Vagina (tissue), 2 donors: ENCODE data around the gene APOC3. TPM values are rescaled to one million over a fixed set of nuclear protein-coding genes. Genes with fewer than 3 reads are reported as not detected.

ENCODE experiments used
- DNase-seq, 2 donors: peaks; one replicate each; pipeline ENCODE4 v3.0.0-alpha.2; 2017; ENCODE audit errors: extremely low spot score in 2 of 2
- H3K27ac ChIP-seq: fragments of 200-600 bp; sonication (generic); one replicate; pipeline ENCODE4 v1.5.1; 2019
- H3K27me3 ChIP-seq: fragments of 200-600 bp; sonication (generic); one replicate; pipeline ENCODE4 v1.5.1; 2019
- H3K36me3 ChIP-seq, 2 donors: fragments of 200-600 bp; sonication (generic); one replicate each; pipeline ENCODE4 v1.5.1; 2017 to 2019
- H3K4me1 ChIP-seq: fragments of 200-600 bp; sonication (generic); one replicate; pipeline ENCODE4 v1.5.1; 2019
- H3K4me3 ChIP-seq, 2 donors: fragments of 200-600 bp; sonication (generic); 1 replicate in 1 of 2; 2 replicates in 1 of 2; pipeline ENCODE4 v1.5.1; 2016 to 2019
- H3K9me3 ChIP-seq: fragments of 200-600 bp; sonication (generic); one replicate; pipeline ENCODE4 v1.5.1; 2019
- POLR2A ChIP-seq, 2 donors: fragments of 450-650 bp; IDR thresholded peaks; one replicate each; pipeline ENCODE4 v1.6.1; 2017; ENCODE audit warnings: antibody characterized with exemption in 2 of 2, mild to moderate bottlenecking in 2 of 2, moderate library complexity in 2 of 2
- POLR2AphosphoS5 ChIP-seq, 2 donors: sonication (generic); formaldehyde crosslinking; IDR thresholded peaks; one replicate each; pipeline ENCODE4 v1.9.0; 2017; ENCODE audit warnings: antibody characterized with exemption in 2 of 2, mild to moderate bottlenecking in 2 of 2, low read depth in 1 of 2; ENCODE audit not compliant: insufficient read depth in 1 of 2
- intact Hi-C: fragments of 100-400 bp; cut with DNase I; formaldehyde crosslinking; loops from one replicate; pipeline ENCODE4 v1.15.1; 2023
- total RNA-seq: library from RNA; depleted of rRNA; stranded (reverse); fragments of >200 nt; gene quantifications from one replicate; pipeline ENCODE4 v1.2.3, GENCODE V29; 2016
- TF ChIP-seq, protein P1 (sequence below), 3 experiments: fragments of 450-650 bp in 2 of 3; fragments of 200-600 bp in 1 of 3; sonication (generic) in 1 of 3; IDR thresholded peaks; one replicate each; pipeline ENCODE4 v1.5.1; 2017 to 2019; ENCODE audit warnings: antibody characterized with exemption in 3 of 3, mild to moderate bottlenecking in 2 of 3, moderate library complexity in 2 of 3

Gene APOC3
- total RNA-seq, 1 donor from 2014 or later = not detected

DNA sequence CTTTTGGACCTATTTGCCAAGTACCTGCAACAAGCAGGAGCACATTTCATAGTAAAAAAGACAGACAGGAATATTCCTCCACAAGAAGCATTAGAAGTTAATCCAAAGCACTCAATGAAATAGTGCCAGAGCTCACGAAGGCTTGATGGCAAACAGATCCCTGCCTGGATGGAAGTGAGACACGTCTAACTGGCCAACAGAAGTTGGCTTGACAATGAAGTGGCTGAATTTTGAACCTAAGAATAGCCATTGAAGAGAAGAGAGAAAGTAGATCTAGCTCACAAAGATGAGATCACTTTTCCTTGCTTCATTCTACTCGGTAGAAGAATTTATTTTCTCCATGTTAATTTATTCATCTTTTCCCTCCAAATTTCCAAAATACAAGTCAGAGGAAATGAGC, 38.4 kb downstream of the APOC3 start:
- no peak overlapping the region for H3K4me3 ChIP-seq
- peaks cover 0 to 71% of the 10 kb centered on the region in 2 donors for H3K36me3 ChIP-seq
- H3K27ac ChIP-seq = no peak overlapping the region
- no peaks in the 10 kb centered on the region for H3K4me1 ChIP-seq
- DNase-seq = no peak
- TF ChIP-seq POLR2AphosphoS5 (IDR thresholded peaks at IDR 0.05; ENCODE audit: insufficient read depth in 1 of 2, low read depth in 1 of 2) (no peak), POLR2A (IDR thresholded peaks at IDR 0.05) (no peak)
- TF ChIP-seq, protein P1, sequence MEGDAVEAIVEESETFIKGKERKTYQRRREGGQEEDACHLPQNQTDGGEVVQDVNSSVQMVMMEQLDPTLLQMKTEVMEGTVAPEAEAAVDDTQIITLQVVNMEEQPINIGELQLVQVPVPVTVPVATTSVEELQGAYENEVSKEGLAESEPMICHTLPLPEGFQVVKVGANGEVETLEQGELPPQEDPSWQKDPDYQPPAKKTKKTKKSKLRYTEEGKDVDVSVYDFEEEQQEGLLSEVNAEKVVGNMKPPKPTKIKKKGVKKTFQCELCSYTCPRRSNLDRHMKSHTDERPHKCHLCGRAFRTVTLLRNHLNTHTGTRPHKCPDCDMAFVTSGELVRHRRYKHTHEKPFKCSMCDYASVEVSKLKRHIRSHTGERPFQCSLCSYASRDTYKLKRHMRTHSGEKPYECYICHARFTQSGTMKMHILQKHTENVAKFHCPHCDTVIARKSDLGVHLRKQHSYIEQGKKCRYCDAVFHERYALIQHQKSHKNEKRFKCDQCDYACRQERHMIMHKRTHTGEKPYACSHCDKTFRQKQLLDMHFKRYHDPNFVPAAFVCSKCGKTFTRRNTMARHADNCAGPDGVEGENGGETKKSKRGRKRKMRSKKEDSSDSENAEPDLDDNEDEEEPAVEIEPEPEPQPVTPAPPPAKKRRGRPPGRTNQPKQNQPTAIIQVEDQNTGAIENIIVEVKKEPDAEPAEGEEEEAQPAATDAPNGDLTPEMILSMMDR (IDR thresholded peaks at IDR 0.05) = no peak
- no peaks in the 10 kb centered on the region for H3K9me3 ChIP-seq
- H3K27me3 ChIP-seq = no peaks in the 10 kb centered on the region
- intact Hi-C loops = no loop called here

DNA sequence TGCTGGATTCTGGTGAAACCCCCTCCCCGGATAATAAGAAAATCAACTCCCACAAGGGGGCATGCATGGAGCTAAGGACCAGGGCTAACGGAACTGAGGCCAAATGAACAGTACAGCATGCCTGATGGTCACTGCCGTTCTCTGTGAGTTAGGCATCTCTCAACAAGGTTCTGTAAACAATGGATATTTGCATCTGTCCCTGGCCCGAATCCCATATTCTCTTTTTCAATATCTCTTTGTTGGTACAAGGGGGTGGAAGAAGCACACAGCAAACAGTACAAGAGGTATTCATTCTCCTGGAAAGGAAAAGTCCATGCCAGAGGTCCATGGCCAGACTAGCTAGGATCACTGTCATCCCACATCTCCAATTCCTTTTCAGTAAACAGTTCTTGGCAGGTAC, 39.9 kb downstream of the APOC3 start:
- Histone ChIP-seq H3K27me3 (no peaks in the 10 kb centered on the region), H3K27ac (no peak overlapping the region), H3K4me3 (no peak overlapping the region), H3K4me1 (no peaks in the 10 kb centered on the region), H3K36me3 (peaks cover 0 to 66% of the 10 kb centered on the region in 2 donors), H3K9me3 (no peaks in the 10 kb centered on the region)
- intact Hi-C loops = no loop called here
- TF ChIP-seq POLR2A (IDR thresholded peaks at IDR 0.05) (no peak), POLR2AphosphoS5 (IDR thresholded peaks at IDR 0.05; ENCODE audit: insufficient read depth in 1 of 2, low read depth in 1 of 2) (no peak)
- TF ChIP-seq, protein P1 (IDR thresholded peaks at IDR 0.05) = no peak
- DNase-seq = no peak

DNA sequence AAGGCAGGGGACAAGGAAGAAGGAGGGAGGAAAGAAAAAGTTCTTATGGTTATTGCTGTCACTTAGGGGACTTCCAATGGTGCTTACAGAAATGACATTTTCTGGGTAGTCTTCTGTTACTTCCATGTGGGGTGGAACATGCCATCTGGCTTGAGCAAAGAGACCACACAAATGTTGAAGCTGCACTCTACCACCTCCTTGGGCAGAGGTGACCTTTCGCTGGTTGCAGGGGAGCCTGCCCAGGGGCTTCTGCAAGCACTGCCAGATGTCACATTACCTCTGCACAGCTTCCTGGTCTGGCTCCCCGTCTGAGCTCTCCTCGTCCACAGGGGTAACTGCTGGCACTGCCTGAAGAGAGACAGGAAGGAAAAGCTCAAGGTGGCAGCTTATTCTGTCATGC, 40.3 kb downstream of the APOC3 start:
- Histone ChIP-seq H3K4me1 (no peaks in the 10 kb centered on the region), H3K27me3 (no peaks in the 10 kb centered on the region), H3K27ac (no peak overlapping the region), H3K9me3 (no peaks in the 10 kb centered on the region), H3K4me3 (no peak overlapping the region), H3K36me3 (peaks cover 0 to 61% of the 10 kb centered on the region in 2 donors)
- TF ChIP-seq, protein P1 (IDR thresholded peaks at IDR 0.05) = no peak
- TF ChIP-seq POLR2A (IDR thresholded peaks at IDR 0.05) (no peak), POLR2AphosphoS5 (IDR thresholded peaks at IDR 0.05; ENCODE audit: insufficient read depth in 1 of 2, low read depth in 1 of 2) (no peak)
- no peak for DNase-seq
- intact Hi-C loops = no loop called here

DNA sequence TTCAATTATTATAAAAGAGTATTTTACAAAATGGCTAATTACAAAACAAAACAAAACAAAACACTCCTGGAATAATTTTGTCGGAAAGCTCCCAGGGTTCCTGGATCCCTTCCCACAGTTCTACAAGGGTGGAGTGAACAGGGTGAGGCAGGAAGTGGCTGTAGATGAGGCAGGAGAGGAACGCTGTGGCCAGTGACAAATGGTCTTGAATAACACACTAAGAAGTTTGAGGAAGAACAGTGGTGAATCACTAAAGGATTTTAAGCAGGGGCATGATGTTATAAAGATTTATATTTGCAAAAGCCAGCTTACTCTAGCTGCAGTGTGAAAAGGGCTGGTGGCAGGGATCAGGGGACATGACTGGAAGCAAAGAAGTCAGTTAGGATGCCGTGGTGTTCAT, 41.5 kb downstream of the APOC3 start:
- no peaks in the 10 kb centered on the region for H3K27me3 ChIP-seq
- no peak overlapping the region for H3K27ac ChIP-seq
- DNase-seq = no peak
- H3K9me3 ChIP-seq = no peaks in the 10 kb centered on the region
- no peaks in the 10 kb centered on the region for H3K4me1 ChIP-seq
- peaks cover 0 to 63% of the 10 kb centered on the region in 2 donors for H3K36me3 ChIP-seq
- no peak overlapping the region for H3K4me3 ChIP-seq
- intact Hi-C loops = no loop called here
- TF ChIP-seq, protein P1 (IDR thresholded peaks at IDR 0.05) = no peak
- no peak for TF ChIP-seq POLR2A (IDR thresholded peaks at IDR 0.05)

DNA sequence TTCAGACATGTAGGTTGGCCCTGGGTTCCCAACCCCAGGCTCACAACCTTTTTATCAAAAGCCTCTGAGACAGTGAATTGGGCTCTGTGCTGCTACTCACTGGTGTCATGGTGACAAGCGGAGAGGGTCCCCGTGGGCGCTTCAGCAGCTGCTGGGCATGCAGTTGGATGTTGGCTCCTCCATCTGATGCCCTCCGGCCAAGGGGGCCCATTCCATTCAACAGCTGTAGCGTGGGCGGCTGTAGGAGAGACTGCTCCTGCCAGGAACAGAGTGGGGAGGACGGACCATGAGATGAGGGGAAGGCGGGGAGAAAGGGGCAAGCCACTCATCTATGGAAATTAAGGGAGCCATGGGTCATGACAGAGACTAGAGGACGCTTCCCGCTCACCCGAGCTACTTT, 43.7 kb downstream of the APOC3 start:
- TF ChIP-seq, protein P1 (IDR thresholded peaks at IDR 0.05) = no peak
- TF ChIP-seq POLR2A (IDR thresholded peaks at IDR 0.05) (no peak), POLR2AphosphoS5 (IDR thresholded peaks at IDR 0.05; ENCODE audit: insufficient read depth in 1 of 2, low read depth in 1 of 2) (no peak)
- H3K27me3 ChIP-seq = no peaks in the 10 kb centered on the region
- no peak overlapping the region for H3K4me3 ChIP-seq
- no peaks in the 10 kb centered on the region for H3K4me1 ChIP-seq
- intact Hi-C loops = no loop called here
- H3K27ac ChIP-seq = no peak overlapping the region
- H3K36me3 ChIP-seq = peaks cover 0 to 41% of the 10 kb centered on the region in 2 donors
- H3K9me3 ChIP-seq = no peaks in the 10 kb centered on the region
- no peak for DNase-seq
